ENCODE results near the gene SIM1.

Gene SIM1

GRCh38 chr6:100464162-100464851 is 414 bp downstream of the SIM1 start:
- no peak for TF ChIP-seq CTCF (IDR thresholded peaks at IDR 0.05)
- no peak for TF ChIP-seq ZFX (IDR thresholded peaks at IDR 0.05; ENCODE audit: borderline replicate concordance)
- no peak overlapping the region for H3K27ac ChIP-seq

GRCh38 chr6:100463630-100464161 is 1.0 kb downstream of the SIM1 start:
- TF ChIP-seq CTCF (IDR thresholded peaks at IDR 0.05) (no peak), ZFX (IDR thresholded peaks at IDR 0.05; ENCODE audit: borderline replicate concordance) (no peak)
- H3K27ac ChIP-seq, result no peak overlapping the region

GRCh38 chr6:100462706-100463629 is 1.8 kb downstream of the SIM1 start:
- TF ChIP-seq ZFX (IDR thresholded peaks at IDR 0.05; ENCODE audit: borderline replicate concordance), result no peak
- H3K27ac ChIP-seq, result no peak overlapping the region

- H3K27ac ChIP-seq, result no peak overlapping the region
- TF ChIP-seq CTCF (IDR thresholded peaks at IDR 0.05), result no peak
- TF ChIP-seq ZFX (IDR thresholded peaks at IDR 0.05; ENCODE audit: borderline replicate concordance), result no peak
Measured at GRCh38 chr6:100461917-100462705, 2.6 kb downstream of the SIM1 start.

GRCh38 chr6:100461278-100461916 is 3.3 kb downstream of the SIM1 start:
- TF ChIP-seq ZFX (IDR thresholded peaks at IDR 0.05; ENCODE audit: borderline replicate concordance) (no peak), CTCF (IDR thresholded peaks at IDR 0.05) (no peak)
- no peak overlapping the region for H3K27ac ChIP-seq

GRCh38 chr6:100460650-100461204 is 4.0 kb downstream of the SIM1 start:
- TF ChIP-seq CTCF (IDR thresholded peaks at IDR 0.05) (peak; percentile 69), ZFX (IDR thresholded peaks at IDR 0.05; ENCODE audit: borderline replicate concordance) (no peak)
- H3K27ac ChIP-seq, result no peak overlapping the region

All from 22Rv1 (cell line).